Activated naive CD4-positive, alpha-beta T cell (primary cell): ENCODE results near the gene INAFM2.

Source experiments
- DNase-seq, 4 experiments: peaks; one replicate each; lab custom pipeline; 2025; lab: John Stamatoyannopoulos, UW

The INAFM2 gene

DNA sequence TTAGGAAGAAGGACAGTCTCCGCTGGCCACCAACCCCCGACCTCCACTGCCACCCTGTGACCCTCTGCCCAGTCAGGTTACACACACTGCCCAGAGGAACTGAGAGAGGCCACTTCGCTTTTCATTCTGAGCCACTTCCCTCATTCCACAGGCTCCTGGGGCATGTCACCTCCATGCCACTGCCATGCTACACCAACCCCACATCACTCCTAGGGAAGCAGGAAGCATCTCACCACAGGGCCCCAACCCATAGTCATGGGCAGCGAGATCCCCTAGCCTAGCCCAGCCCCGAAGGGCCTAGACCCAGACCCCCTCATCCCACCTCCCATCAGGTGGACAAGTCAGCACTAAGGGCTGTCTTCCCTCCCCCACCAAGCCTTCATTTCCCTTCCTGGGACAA, 17.1 kb upstream of the INAFM2 start:
- DNase-seq: no peak

DNA sequence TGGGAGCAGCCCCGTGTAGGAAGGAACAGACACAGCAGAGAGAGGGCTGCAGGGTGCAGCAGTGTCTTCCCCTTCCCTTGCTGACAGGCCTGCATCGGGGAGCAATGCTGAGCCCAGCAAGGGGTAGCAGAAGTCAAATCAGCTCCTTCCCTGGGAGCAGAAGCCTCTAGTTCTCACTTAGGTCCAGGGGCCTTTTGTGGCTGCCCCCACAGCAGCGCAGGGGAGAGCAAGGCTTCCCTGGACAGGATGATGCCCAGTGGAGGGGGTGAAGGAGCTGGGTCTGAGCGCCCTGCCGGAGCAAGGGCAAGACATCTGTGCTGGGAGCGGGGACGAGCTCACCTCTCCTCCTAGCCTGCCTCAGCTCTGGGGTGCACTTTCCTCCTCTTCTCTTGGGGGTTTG, 16.6 kb upstream of the INAFM2 start:
- DNase-seq: no peak

DNA sequence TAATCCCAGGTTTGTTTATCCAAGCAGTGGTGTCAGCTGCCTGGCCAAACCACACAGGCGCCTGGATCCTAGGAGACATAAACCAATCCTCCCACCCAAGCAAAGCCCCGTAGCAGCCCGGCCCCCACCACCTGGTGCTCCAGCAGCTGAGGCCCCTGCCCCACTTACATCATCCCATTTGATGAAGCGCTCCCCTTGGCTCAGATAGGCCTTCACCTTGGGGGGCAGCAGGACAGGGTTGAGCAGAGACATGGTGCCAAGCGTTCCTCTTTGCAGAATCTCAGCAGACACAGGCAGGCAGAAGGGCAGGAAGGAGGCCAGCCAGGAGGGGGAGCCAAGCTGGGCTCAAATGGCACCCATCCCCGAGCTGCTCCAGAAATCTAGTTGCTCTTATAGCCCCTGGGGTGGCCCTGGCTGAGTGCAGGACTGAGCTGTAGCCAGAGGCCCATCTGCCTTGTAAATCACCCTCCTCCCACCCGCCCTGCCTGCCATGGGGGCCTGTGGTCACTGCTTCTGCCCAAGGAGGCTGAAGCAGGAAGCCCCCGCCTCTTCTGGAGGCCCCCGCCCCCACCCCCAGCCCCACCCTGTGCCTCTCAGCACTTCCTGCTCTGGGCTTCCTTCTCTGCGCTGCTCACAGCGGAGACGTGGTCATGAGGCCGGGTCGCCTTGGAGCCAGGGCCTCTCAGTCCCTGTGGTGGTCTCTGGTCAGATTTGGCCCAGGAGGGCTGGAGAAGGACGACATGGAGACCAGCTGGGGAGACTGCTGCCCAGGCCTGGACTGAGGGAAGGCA, 15.9 kb upstream of the INAFM2 start, which contains the start of gene PLCB2:
Gene PLCB2 (minus strand): TSS at position 515 of the 791 bp plus-strand sequence. CDS start 263 bp downstream, at position 252.
- peak in 3 of 4 experiments; percentile 36 to 67 (median 64) for DNase-seq

DNA sequence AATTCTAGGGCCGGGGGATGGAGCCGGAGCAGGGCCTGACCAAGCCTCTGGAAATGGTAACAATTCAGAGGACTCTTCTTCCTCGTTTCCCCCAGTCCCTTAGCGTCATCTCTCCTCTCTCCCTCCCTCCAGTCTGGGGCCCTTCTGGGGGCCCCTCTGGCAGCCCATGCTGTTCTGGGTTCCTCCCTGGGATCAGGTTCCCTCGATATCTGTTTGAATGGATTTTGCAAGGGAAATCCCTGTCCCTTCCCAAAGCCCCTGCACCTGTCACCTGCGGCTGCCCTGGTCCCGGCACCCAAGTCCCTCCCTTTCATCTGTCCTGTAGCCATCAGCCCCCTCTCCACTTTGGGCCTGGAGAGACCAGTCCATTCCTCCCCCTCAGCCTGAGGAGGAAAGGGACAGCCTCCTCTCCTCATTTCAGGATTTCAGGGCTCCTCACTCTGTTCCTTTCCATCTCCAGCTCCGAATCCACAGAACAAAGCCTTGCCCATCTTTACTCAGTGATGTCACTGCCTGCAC, 14.1 kb upstream of the INAFM2 start:
- no peak for DNase-seq

DNA sequence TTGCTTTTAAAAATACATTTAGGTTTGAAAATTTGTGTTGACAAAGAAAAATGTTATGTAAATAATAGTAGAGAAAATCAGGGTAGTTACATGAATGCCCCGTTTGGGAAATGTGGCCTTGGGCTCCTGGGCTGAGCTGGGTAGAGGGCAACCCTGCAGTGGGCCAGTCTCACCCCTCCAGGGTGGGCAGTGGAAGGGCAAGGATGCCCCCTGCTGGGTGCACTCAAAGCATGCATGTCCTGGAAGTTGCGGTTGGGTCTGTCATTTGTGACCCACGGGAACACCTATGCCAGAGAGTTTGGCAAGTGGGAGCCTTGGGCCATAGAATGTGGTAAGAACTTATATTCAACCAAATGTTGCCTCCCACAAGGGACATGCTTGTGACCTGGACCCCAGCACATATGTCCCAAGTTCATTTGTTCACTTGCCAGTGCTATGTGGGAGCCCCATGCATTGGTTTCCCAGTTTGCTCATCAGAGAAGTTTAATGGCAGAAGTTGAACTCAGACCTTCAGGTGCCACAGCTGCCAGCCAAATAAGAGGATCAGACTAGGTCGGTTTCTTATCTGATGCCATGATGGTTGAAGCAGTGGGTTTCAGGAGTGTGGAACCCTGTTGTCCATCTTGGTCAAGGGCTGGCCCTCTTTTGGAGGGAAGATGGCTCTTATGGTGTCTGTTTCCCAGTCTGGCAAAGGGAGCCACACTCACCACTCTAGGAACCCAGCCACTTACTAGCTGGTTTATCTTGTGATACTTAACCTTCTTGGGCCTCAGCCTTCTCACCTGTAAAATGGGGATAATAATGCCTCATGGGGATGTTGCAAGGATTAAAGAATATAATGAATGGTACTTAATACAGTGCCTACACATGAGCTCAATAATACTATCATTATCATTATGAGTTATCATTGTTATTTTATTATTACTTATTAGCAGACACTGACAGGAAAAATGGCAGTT, 13.2 kb upstream of the INAFM2 start:
- DNase-seq: peak in 2 of 4 experiments; percentile 43 to 57

DNA sequence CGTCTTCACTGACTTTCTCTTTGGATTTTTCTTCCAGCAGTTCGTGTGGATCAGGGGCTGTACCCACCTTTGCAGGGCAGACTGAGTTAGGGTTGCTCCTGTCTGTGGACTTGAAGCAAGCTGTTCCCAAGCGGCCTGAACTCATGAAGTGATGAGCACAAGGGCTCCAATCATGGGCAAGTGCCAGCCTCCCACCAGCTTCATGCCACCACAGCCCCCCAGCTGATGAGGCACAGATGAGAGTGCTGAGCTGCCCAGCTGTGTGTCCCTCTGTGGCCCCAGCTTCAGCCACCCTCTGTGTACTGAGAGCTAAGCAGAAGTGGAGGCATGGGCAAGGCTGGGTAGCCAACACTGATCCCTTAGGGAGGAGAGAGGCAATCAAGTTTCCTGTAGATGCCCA, 12.5 kb upstream of the INAFM2 start:
- no peak for DNase-seq

DNA sequence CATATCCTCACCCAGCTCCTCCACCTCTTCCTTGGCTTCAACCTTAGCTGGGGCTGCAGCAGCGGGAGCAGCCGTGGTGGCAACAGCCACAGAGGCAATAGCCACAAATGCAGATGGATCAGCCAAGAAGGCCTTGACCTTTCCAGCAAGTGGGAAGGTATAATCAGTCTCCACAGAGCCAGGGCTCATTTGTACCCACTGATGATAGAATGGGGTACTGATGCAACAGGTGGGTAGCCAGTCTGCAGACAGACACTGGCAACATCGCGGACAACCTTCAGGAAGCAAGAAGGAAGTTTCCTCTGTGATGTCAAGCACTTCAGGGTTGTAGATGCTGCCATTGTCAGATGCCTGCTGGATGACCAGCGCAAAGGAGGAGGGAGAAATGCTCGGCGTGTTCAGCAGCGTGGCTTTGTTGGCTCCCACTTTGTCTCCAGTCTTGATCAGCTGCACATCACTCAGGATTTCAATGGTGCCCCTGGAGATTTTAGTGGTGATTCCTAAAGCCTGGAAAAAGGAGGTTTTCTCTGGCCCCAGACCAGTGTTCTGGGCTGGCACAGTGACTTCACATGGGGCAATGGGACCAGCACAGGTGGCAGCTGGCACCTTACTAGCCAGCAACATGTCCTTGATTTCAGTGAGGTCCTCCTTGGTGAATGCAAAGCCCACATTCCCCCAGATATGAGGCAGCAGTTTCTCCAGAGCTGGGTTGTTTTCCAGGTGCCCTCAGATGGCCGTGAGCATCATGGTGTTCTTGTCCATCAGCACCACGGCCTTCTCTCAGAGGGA, 10.9 kb upstream of the INAFM2 start:
- DNase-seq: no peak

DNA sequence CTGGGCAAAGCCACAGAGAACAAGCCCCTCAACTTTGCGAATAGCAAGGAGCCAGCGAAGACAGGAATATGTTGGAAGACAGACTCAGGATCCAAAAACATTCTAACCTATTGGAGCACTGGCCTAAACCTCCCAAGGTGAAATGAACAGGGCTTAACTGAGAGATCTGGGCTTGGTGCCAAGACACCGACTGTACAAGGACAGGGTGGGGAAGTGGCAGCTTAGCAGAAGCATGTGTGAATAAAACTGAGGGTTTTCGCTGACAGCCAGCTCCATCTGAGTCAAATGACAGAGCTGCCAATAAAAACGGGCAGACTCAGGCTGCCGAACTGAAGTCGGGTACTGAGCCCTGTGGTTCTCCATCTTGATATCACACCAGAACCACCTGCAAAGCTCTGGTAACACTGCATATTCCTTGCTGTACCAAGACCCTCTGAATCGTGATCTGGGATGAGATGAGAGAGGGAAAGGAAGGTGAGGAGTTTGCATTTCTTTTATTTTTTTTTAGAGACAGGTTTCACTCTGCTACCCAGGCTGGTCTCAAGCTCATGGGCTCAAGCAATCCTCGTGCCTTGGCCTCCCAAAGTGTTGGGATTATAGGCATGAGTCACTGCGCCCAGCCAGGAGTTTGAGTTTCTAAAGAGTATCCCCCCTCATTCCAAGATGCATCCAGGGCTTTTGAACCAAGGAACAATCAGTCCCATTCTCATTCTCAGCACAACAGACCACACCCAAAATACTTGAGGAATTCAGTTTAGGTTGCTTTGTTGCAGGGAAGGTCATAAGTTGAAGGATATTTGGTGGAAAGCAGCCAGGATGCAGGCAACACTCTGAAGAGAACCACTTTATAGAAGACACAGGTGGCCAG, 9.7 kb upstream of the INAFM2 start:
- DNase-seq: peak in 2 of 4 experiments; percentile 10 to 17

DNA sequence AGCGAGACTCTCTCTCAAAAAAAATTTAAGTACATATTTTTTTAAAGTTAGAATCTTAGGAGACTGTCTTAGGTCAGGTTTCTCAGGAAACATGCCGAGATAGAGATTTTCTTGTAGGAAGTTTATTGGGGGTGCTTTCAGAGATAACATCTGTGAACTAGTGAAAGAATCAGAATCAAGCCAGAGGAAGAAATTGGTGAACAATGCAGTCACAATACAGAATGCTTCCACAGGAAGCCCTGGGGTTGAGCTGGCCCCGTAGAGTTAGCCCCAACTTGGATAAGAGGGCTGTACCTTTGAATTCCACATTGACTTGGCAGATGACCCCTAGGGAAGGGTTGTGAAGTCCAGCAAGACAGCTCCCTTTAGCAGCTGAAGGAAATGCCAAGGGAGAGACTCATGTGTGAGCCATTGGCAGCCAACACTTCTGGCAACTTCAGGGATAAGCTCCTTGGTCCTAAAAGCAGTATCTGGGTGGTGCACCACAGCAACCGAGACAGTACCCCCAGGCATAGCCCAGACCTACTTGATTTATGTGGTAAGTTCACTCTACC, 8.7 kb upstream of the INAFM2 start:
- DNase-seq: no peak

DNA sequence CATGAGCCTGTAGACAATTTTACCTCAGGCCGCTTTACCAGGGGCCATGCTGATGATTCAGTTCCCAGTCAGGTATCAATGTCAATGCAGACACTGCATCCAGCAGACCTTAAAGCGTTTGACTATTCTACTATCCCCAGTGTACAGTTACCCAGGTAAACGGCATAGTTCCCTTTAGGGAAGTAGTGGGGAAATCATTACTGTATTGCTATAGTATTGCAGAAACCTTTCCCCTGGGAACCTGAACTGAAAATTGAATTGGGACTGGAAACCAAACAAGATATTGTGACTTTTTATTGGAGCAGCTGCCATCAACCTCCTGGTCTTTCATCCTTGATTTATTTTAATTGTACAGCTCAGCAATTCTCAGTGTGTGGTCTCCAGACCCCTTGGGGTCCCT, 6.6 kb upstream of the INAFM2 start:
- DNase-seq: no peak

DNA sequence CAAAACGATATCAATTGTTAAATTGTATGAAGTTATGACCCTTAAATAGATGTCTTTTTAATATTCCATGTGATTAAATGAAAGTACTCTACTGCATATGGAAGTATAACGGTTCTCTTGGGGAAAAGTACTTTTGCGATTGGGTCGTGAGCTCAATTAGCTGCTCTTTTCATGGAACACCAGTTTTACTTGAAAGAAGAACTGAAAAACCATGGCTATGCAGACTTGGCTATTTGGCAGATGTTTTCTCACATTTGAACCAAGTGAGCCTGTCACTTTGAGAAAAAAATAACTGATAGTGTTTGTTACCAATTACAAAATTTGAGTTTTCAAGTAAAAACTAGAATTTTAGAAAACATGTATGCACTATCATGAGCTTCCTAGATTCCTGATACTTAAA, 5.9 kb upstream of the INAFM2 start:
- no peak for DNase-seq

DNA sequence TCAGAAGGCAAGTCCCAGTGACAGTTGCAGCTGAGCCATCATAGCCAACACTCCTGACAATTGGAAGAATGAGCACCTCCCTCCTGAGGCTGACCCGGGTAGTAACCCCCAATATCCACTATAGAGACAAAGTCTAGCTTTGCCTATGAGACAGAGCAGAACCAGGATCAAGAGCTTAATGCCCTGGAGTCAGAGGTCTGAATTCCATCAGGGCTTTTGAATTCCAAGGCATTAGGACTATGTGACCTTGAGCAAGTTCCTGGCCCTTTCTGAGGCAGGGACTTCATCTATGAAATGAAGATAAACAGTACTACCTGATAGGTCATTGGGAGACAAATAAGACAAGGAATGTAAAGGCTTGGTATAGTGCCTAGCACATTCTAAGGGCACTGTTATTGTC, 3.1 kb upstream of the INAFM2 start:
- no peak for DNase-seq

DNA sequence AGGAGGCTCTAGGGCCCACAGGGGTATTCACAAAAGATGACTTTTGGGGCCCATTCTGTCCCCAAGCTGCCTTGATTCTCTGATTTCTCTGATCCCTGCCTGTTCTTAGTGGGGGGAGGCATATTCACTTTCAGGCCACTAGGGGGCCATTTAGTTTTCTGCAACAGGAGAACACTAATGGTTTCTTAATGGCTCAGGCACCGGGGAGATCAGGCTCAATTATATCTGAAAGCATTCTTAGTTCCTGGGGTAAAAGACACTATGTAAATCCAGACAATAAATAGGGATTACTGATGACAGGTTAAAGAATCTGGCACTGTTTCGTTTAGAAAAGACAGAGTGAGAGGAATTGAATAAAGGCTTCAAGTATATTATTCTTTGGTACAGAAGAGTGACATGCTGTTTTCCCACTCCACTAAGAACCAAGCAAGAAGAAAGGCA, 2.5 kb upstream of the INAFM2 start:
- peak in 1 of 4 experiments; percentile 20 for DNase-seq

DNA sequence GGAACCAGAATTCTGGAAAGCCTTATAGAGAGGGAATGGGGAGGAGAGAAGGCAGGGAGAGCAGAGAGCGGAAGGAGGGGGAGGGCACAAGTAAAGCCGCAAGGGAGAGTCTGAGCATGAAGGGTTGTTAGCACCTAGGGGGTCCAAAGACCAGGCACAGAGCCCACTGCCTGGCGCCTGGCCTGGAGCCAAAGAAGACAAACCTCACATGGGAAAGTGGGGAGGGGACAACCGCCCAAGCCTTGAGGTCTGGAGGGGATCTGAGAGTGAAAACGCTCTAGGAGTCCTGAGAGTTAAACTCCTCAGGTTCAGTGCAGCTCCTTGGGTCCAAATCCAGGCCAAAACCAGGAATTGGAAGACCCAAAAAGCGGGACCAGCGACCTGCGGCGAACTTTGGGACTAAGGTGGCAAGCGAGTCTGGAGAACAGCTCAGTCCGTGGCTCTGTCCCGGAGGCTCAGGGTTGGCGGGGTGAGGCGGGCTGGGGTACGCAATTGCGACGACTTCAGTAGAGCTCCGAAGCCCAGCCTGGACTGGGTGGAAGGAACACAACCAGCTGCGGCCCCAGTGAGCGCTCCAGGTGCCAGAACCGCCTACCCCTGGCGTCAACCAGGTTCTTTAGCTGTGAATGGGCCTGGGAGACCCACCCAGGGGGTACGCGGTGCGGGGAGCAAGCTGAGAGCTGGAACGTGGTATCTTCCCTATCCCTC, 807 bp upstream of the INAFM2 start:
- DNase-seq: no peak

DNA sequence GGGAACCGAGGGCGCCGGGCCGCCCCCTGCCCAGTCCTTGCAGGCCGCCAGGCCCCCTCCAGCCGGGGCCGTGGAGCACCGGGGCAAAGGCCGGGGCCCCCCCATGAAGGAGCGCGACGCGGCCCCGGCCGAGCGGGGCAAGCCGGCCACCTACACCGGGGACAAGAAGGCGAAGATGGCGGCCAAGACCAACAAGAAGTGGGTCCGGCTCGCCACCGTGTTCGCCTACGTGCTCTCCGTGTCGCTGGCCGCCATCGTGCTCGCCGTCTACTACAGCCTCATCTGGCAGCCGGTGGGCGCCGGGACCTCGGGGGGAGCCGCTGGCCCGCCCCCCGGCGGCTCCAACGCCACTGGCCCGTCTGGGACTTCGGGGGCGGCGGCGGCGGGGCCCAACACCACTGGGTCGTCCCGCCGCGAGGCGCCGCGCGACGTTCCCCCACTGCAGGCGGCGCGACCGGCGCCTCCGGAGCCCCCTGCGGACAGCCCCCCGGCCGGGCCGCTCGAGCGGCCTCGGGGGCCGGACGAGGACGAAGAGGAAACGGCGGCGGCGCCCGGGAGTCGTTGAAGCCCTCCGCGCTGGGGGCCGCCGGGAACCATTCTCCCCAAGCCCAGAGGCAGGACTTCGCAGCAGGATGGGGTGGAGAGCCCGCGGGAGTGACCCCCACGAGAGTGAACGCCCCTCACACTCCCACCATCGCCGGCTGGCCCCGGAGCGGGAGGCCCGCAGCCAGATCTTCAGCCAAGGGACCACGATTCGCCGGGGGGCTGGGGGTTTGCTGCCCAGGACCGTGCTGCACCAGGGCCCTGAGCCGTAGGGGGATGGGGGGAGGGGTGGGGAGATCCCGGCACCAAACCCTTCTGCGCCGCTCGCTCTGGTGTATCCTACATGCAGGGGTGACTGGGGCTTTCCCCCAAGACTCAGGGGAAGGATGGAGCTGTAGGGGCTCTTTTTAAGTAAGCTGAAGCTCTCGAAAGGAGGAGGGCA, 753 bp downstream of the INAFM2 start:
- no peak for DNase-seq

DNA sequence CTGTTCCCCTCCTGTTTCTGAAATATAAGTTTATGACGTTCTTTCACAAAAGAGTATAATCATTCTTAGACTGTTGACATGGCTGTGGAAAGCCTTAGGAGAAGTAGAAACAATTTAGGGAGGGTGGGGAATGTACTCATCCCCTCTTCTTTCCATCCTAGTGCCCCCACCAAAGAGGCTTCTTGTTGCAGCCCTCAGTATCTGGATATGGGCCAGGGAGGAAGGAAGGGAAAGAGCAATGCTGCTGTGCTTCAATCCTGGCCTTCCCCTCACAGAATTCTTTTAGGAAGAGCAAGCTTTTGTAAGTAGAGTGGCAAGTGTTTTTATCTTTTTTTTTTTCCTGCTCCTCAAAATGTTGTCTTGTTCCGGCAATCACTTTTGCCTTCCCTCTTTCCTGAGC, 1.7 kb downstream of the INAFM2 start:
- no peak for DNase-seq

DNA sequence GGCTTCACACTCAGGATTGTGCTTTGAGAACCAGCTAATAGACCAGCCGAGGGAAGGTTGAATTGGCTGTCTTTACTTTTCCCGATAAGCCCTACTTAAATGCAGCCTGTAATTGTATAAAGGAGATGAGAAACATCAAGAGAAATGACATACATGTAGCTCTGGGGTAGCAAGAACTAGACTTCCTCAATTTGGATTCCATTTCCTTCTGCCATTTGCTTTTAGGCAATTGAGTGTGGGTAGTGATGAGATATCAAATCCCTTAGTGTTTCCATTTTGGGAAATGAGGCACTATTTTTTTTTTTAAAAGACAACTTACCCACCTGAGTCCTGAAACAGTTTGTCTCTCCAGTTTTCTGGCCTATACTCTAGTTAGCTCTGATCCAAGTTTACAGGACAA, 2.2 kb downstream of the INAFM2 start:
- DNase-seq: no peak

DNA sequence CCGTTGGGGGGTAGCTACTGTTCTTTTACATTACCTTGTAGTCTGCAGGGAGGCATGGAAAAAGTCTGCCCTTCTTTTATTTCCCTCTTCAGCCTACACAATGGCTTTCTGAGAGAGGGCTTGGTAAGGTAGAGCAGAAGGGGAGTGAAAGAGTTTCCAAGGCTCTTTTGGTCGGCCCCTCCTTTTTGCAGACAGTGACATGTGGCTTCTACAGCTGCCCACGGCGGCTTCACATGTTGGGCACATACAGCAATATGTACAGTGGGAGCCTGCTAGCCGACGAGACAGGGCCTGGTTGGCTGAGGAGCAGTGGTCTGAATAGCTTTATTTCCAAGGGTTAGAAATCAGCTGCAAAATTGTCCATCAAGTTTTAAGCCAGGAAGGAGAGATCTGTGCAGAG, 4.0 kb downstream of the INAFM2 start:
- DNase-seq: no peak

DNA sequence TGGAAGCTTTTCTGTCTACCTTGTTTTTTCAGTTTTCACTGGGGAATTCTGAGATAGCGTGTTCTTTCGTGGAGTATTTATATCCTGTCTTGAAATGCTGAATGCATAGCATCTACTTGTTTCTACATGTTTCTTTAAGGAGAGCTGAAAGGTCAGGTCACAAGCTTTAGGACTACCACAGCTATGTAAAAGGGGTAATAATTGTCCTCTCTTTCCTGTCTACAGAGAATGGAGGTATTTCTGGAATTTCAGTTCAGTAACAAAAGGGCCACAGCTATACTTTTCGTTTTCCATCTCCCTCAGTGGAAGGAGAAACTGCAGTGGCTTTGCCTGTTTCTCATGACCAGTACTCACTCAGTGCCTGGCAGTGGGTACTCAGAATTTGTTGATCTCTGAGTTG, 4.7 kb downstream of the INAFM2 start:
- DNase-seq: no peak
